Stomach smooth muscle (tissue), 2 donors: ENCODE measurements around the gene ZNF784.

Source experiments
- H3K27ac ChIP-seq: one replicate; pipeline ENCODE4 v1.7.0; 2013; ENCODE audit warnings: mild to moderate bottlenecking, low read length, inconsistent platforms
- H3K27me3 ChIP-seq, 2 donors: one replicate each; pipeline ENCODE4 v1.7.0; 2013; ENCODE audit warnings: low read length in 2 of 2; ENCODE audit not compliant: insufficient read depth in 2 of 2, control insufficient read depth in 1 of 2
- H3K36me3 ChIP-seq, 2 donors: one replicate each; pipeline ENCODE4 v1.7.0; 2013; ENCODE audit warnings: low read length in 2 of 2; ENCODE audit not compliant: control insufficient read depth in 2 of 2, insufficient read depth in 2 of 2
- H3K4me1 ChIP-seq: one replicate; pipeline ENCODE4 v1.7.0; 2013; ENCODE audit warnings: low read length; ENCODE audit not compliant: control insufficient read depth, insufficient read depth
- H3K4me3 ChIP-seq, 2 donors: one replicate each; pipeline ENCODE4 v1.7.0; 2013; ENCODE audit warnings: low read length in 2 of 2
- H3K9ac ChIP-seq, 2 donors: one replicate each; pipeline ENCODE4 v1.7.0; 2013; ENCODE audit warnings: low read length in 2 of 2, mild to moderate bottlenecking in 1 of 2
- H3K9me3 ChIP-seq, 2 donors: one replicate each; pipeline ENCODE4 v1.7.0; 2013; ENCODE audit warnings: low read length in 2 of 2; ENCODE audit not compliant: control insufficient read depth in 2 of 2
- donor health status: healthy.
- donor health status: Pancreatic carcinoma.

ZNF784 gene

GRCh38 chr19:55619286-55619685, 5.1 kb downstream of the ZNF784 start:
- Histone ChIP-seq H3K4me1 (no peaks in the 10 kb centered on the region), H3K27ac (no peak overlapping the region), H3K4me3 (no peak overlapping the region), H3K9me3 (no peaks in the 10 kb centered on the region), H3K27me3 (no peaks in the 10 kb centered on the region), H3K9ac (no peak overlapping the region), H3K36me3 (peaks cover 13 to 20% of the 10 kb centered on the region in 2 donors)

- Histone ChIP-seq H3K9me3 (no peaks in the 10 kb centered on the region), H3K4me1 (no peaks in the 10 kb centered on the region), H3K4me3 (no peak overlapping the region), H3K27ac (no peak overlapping the region), H3K9ac (no peak overlapping the region), H3K27me3 (no peaks in the 10 kb centered on the region), H3K36me3 (peaks cover 13 to 20% of the 10 kb centered on the region in 2 donors)
Measured at GRCh38 chr19:55618426-55618825, 5.9 kb downstream of the ZNF784 start.

GRCh38 chr19:55617426-55617825, 6.9 kb downstream of the ZNF784 start:
- Histone ChIP-seq H3K27ac (no peak overlapping the region), H3K36me3 (peaks cover 13 to 22% of the 10 kb centered on the region in 2 donors), H3K9ac (no peak overlapping the region), H3K4me3 (no peak overlapping the region), H3K27me3 (no peaks in the 10 kb centered on the region), H3K4me1 (no peaks in the 10 kb centered on the region), H3K9me3 (no peaks in the 10 kb centered on the region)

GRCh38 chr19:55616395-55616875, 7.9 kb downstream of the ZNF784 start:
- Histone ChIP-seq H3K4me1 (peaks cover 4% of the 10 kb centered on the region), H3K9ac (no peak overlapping the region), H3K4me3 (no peak overlapping the region), H3K27ac (no peak overlapping the region), H3K27me3 (no peaks in the 10 kb centered on the region), H3K36me3 (peaks cover 13 to 22% of the 10 kb centered on the region in 2 donors), H3K9me3 (no peaks in the 10 kb centered on the region)

GRCh38 chr19:55615543-55616394, 8.6 kb downstream of the ZNF784 start:
- no peak overlapping the region for H3K27ac ChIP-seq
- no peak overlapping the region for H3K4me3 ChIP-seq
- H3K9me3 ChIP-seq: no peaks in the 10 kb centered on the region
- H3K9ac ChIP-seq: no peak overlapping the region
- peaks cover 13 to 21% of the 10 kb centered on the region in 2 donors for H3K36me3 ChIP-seq
- H3K4me1 ChIP-seq: peaks cover 9% of the 10 kb centered on the region
- no peaks in the 10 kb centered on the region for H3K27me3 ChIP-seq

- no peaks in the 10 kb centered on the region for H3K27me3 ChIP-seq
- H3K4me3 ChIP-seq: no peak overlapping the region
- H3K36me3 ChIP-seq: peaks cover 15 to 21% of the 10 kb centered on the region in 2 donors
- no peak overlapping the region for H3K9ac ChIP-seq
- H3K9me3 ChIP-seq: no peaks in the 10 kb centered on the region
- H3K27ac ChIP-seq: no peak overlapping the region
- H3K4me1 ChIP-seq: peaks cover 10% of the 10 kb centered on the region
Measured at GRCh38 chr19:55614711-55615542, 9.4 kb downstream of the ZNF784 start.

- no peak overlapping the region for H3K27ac ChIP-seq
- H3K4me3 ChIP-seq: no peak overlapping the region
- peaks cover 10% of the 10 kb centered on the region for H3K4me1 ChIP-seq
- H3K27me3 ChIP-seq: no peaks in the 10 kb centered on the region
- peaks cover 23 to 24% of the 10 kb centered on the region in 2 donors for H3K36me3 ChIP-seq
- no peaks in the 10 kb centered on the region for H3K9me3 ChIP-seq
- no peak overlapping the region for H3K9ac ChIP-seq
Measured at GRCh38 chr19:55613930-55614710, 10.2 kb downstream of the ZNF784 start.

- Histone ChIP-seq H3K4me1 (peaks cover 10% of the 10 kb centered on the region), H3K36me3 (peaks cover 23 to 24% of the 10 kb centered on the region in 2 donors), H3K27ac (no peak overlapping the region), H3K9me3 (no peaks in the 10 kb centered on the region), H3K27me3 (no peaks in the 10 kb centered on the region), H3K4me3 (no peak overlapping the region), H3K9ac (no peak overlapping the region)
Measured at GRCh38 chr19:55613396-55613795, 11.0 kb downstream of the ZNF784 start.

- Histone ChIP-seq H3K36me3 (peaks cover 18 to 20% of the 10 kb centered on the region in 2 donors), H3K27me3 (no peaks in the 10 kb centered on the region), H3K4me3 (no peak overlapping the region), H3K27ac (no peak overlapping the region), H3K9ac (no peak overlapping the region), H3K4me1 (peaks cover 18% of the 10 kb centered on the region), H3K9me3 (no peaks in the 10 kb centered on the region)
Measured at GRCh38 chr19:55611983-55612645, 12.3 kb downstream of the ZNF784 start.
